HG02943 (cell line): ENCODE measurements around the gene GTF3C5.
"Not testable (repeated sequence)": the region's sequence is repeated elsewhere in the genome, so short reads cannot be mapped to it uniquely, and the experiment has no call there.

Source experiments
- ATAC-seq: cut with Tn5 transposase; IDR thresholded peaks from one replicate; pipeline ENCODE4 v1.9.1; 2021; ENCODE audit warnings: mild to moderate bottlenecking, low read depth, moderate library complexity; ENCODE audit not compliant: unreplicated experiment

GTF3C5 gene

DNA sequence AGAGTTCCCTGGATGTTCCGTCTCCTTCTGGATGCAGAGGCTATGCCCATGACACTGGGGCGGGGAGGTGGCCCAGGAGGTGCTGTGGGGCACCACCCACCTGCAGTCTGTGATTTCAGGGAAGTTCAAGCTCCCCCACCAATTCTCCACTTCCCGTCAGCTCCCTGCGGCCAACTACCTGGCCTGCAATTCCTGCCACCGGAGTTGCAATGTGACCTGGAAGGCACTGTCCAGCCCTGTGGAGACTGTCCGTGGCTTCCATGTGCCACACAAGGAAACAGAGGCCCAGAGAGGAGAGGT, 35.7 kb upstream of the GTF3C5 start:
- no peak for ATAC-seq

DNA sequence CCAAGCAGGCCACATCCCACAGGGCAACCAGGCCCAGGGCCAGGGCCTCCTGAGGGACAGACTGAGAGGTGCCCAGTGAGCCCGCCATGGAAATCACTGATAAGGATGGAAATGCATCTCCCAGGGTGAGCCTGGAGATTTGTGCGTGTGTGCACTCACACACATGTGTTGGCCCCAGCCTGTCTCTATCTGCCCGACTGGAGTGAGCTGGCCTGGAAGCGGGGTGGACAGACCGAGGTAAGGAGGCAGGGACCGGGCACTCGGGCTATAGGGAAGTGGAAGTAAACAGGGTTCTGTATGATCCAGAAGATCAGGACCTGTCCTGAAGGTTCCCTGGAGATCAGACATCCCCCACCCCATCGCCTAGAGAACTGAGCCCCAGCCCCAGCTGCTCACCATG, 34.9 kb upstream of the GTF3C5 start:
- ATAC-seq = no peak

DNA sequence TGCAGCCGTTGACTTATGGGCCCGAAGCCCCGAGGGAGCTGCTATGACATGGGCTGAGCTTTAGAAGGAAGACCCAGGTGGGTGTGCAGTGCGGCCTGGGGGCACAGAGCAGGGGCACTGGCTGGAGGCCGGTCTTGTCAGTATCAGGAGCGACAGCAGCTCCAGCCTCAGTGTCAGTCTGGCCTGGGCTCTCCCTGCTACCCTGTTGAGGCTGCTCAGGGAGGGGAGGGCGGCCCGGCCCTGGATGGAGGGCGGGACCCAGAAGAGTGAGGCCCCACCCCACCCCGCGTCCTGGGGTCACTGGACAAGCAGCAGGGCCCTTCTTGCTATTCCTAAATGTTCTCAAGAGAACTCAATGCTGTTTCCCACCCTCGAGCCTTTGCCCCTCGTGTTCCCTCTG, 34.3 kb upstream of the GTF3C5 start:
- ATAC-seq = no peak

DNA sequence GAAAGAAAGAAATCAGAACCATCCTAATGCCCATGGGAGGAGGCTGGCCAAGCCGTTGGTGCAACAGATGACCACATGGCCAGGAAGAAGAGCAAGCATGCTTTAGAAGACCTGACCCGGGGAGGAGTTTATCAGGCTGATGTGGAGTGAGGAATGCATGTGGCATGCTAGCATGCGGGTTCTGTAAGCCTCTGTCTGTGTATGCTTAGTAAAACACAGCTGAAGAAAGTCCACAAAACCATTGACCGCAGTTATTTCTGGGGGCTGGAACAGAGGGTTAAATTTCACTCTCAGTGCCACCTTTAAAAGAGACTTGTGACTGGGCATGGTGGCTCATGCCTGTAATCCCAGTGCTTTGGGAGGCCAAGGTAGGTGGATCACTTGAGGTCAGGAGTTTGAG, 33.2 kb upstream of the GTF3C5 start:
- ATAC-seq = no peak

DNA sequence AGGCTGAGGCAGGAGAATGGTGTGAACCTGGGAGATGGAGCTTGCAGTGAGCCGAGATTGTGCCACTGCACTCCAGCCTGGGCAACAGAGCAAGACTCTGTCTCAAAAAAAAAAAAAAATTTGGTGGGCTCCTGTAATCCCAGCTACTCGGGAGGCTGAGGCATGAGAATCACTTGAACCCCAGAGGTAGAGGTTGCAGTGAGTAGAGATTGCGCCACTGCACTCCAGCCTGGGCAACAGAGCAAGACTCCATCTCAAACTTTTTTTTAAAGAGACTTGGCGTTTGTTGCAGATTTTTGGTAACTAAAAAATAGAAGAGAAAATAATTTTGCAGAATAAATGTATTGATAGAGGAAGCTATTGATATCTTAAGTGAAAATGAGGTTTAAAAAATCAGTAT, 32.6 kb upstream of the GTF3C5 start:
- not testable (repeated sequence) for ATAC-seq

DNA sequence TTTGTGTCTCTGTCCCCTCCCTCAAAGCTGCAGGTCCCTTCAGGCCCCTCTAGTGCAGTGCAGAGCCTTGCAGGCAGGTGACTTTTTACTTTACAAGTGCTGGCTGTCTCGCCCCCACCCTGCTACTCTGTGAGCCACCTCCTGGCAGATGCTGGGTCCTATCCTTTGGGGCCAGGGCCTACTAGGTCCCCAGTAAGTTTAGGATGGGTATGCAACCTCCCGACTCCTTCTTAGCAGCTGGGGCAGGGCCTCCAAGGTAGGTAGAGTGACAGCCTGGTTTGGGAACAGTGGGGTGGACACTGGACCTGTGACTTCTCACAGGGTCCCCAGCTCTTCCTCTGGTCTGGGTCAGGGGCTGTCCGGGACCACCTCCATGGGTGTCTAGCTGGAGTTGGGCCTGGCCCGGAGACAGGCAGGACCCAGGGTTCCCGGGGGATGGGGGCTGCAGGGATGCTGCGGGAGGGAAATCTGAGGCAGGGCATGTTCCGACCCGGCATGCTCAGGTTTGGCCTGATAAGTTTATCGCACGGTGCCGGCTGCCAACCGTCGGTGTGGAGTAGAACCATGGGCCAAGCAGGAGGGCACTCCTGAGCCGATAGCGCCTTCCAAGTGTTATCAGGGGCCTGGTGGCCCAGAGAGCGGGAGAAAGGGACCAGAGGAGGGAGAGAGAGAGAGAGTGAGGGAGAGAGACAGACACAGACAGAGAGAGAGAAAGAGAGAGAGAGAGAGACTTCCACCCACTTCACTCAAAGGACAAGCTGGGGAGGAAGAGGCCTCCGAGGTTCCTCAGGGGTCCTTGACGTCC, 31.8 kb upstream of the GTF3C5 start:
- ATAC-seq = no peak

DNA sequence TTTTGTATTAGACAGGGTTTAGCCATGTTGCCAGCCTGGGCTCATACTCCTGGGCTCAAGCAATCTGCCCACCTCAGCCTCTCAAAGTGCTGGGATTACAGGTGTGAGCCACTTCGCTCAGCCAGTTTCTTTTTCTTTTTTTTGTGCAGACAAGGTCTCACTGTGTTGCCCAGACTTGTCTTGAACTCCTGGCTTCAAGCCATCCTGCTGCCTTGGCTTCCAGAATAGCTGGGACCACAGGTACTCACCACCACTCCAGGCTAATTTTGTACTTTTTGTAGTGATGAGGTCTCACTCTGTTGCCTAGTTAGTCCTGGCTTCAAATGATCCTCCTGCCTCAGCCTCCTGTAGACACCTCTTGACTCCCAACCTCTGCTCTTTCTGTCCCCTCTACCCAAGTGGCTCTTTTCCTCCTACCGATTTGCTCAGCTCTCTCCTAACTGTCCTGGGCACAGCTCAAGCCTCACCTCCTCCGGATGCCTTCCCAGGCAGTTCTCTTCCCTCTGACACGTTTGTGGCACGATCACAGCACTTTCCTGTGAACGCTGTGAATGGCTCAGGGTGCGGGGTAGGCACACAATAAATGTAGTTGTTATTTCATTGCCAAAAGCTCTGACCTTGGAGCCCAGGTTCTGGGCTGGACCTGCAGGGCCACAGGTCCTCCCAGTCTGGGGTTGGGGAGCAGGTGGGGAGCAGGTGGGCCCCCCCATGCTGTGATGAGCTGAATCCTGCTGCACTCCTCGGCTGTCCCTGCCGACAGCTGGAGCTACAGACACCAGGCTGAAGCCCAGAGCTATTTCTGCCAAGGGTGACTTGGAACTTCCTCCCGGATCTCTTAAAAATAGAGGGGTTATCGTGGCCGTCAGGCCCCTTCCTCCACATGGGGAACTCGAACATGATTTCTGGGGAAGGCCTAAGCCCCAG, 28.4 kb upstream of the GTF3C5 start:
- no peak for ATAC-seq

DNA sequence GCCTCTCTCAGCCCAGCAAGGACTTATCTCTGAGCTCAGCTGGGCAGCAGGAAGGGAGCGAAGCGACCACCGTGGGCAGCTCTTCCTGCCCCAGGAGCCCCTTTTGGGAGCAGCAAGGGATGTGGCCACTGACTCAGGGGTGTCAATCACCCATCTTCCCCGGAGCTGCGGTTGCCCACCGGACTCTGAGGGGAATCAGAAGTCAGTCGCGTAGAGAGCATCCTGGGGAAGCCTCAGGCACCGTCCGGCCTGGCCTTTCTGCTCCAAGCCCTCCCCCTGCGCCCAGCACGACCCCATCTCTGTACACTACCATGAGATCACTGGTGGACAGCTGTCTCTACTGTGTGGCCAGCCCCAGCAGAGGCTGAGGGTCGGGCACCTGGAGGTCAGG, 27.7 kb upstream of the GTF3C5 start:
- ATAC-seq = no peak

DNA sequence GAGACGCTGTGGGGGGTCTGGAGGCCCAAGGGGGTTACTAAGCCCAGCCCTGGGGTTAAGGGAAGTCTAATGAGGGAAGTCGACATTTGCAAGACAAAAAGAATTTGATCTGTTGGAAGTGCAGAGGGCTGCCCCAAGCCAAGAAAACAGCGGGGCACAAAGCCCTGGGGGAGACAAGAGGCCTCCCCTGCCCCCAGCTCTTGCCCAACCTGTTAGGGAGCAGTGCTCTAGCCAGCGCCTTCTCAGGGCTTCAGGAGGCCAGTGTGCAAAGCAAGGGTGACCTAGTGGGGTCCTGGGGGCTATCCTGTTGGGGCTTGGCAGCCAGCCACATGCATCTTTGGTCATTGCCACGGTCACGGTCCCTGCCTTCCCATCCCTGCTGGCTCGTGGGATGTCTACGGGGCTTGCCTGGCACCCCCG, 27.1 kb upstream of the GTF3C5 start:
- no peak for ATAC-seq

DNA sequence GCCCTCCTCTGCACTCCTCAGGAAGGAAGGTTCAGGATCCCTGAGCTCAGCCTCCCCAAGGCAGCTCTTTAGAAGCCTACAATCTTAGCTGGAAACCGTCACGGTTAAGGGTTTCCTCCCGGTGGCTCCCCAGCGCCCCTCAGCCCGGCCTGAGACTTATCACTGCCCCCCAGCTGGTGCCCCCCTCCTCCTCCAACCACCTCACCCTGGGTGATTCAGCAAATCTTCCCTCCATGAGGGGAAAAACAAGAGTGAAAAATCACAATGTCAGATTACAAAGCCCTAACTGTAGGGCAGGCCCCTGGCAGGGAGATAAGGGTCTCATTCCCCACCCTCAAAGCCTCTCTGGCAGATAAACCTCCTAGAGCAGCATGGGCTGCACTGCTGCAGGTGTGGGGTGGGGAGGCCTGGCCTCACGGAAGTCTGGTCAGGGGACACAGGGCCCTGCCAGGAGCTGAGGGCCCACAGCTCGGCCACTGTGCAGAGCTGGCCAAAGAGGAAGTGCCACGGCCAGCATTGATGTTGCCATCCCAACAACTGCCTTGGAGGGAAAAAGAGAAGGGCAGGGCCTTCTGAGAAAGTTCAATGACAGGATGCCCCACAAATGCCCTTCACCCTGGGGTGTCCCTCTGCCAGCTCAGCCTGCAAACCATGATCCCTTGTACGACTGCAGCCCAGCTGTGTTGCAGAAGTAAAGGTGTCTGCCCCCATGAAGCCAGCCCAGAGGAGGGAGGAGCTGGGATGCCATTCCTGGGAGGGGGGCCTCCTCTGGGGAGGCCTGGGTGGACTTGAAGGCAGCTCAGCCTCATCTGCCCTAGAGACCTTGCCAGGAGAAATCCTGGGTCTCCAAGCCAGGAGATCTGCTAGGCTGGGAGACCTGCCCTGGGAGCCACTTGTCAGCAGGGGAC, 26.5 kb upstream of the GTF3C5 start:
- ATAC-seq = no peak

DNA sequence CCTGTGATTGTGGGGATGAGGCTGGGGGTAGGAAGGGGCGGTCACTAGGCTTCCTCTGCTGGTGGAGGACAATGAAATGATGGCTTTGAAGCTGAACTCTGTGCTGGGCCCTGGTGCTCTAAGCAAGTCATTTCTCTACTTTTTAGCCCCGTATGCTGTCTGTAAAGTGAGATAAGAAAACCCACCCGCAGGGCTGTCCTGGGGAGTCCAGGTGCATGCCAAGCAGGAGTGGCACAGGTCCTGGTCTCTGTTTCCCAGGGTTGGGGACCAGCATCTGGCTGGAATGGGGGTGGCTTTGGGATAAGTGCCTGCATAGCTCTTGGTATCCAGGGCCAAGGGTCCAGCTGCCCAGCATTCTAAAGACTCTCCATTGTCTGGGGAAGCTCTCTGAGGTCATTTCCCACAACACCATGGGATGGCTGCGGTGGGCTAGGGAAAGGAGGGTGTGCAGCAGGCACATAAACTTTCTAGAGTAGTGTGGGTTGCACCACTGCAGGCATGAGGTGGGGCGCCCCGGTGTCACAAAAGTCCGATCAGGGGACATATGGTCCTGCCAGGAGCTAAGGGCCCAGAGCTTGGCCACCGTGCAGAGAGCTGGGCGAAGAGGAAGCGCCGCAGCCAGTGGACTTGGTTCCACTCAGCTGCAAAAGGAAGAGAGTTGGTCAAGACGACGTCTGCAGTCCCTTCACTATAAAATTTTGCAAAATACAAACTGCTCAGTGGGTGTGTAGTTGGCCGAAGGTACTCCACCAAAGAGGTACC, 25.6 kb upstream of the GTF3C5 start:
- ATAC-seq = no peak

DNA sequence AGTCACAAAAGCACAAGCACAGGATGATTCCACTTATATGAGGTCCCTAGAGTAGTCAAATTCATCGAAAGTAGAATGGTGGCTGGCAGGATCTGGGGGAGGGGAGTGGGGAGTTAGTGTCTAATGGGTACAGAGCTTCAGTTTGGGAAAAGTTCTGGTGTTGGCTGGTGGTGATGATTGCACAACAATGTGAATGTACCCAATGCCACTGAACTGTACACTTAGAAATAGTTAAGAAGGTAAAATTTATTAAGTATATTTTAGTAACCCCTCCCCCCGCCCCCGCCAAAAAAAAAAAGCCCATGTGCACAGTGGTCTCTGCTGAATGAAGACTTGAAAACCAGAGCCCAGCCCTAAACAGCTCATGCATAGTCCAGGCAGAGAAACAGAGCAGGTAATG, 24.8 kb upstream of the GTF3C5 start:
- no peak for ATAC-seq

DNA sequence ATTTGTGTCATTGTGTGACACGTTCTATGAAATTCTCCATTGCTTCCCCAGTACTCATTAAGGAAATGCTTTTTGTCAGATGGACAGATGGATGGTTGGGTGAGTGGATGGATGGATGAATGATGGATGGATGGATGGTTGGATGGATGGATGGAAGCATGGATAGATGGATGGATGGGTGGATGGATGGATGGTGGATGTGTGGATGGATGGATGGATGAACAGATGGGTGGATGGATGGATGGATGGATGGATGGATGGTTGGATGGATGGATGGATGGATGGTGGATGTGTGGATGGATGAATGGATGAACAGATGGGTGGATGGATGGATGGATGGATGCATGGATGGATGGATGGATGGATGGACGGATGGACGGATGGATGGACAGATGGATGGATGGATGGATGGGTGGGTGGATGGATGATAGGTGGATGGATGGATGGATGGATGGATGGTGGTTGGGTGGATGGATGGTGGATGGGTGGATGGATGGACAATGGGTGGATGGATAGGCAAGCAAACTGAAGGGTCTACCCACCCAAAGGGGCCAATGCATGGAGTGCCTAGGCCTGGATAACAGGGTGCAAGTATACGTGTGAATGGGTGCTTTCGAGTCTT, 24.0 kb upstream of the GTF3C5 start:
- ATAC-seq = no peak

DNA sequence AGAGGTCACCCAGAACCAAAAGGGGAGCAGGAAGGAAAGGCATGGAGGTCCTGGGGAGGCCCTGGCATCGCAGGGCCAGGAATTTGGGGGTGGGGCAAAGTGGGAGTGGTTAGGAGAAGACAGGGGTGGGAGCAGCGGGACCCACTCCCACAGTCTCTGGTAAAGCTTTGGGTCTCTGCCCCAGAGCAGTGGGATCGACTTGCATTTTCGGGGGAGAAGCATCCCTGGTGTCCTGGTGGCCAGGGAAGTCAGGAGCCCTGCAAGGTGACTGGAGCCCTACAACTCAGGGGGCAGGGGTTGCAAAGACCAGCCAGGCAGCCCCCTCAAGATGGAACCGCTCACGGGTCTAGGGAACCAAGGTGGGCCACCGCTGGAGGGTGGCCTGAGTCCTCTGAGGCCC, 22.4 kb upstream of the GTF3C5 start:
- ATAC-seq = no peak

DNA sequence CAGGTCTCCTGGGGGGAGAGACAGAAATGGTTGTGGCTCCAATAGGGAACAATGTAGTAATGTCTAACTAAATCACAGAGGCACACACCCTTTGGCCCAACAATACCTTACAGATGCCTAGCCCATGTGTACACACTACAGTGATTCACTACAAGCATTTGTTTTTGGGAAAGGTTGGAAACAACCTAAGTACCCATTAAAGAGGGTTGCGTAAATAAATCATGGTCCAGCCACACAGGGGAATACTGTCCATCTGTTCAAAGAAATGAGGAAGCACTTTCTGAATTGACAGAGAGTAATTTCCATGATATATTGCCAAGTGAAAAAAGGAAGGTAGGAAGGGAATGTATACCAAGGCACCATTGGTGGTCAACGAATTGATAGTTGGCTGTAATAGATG, 22.0 kb upstream of the GTF3C5 start:
- no peak for ATAC-seq

DNA sequence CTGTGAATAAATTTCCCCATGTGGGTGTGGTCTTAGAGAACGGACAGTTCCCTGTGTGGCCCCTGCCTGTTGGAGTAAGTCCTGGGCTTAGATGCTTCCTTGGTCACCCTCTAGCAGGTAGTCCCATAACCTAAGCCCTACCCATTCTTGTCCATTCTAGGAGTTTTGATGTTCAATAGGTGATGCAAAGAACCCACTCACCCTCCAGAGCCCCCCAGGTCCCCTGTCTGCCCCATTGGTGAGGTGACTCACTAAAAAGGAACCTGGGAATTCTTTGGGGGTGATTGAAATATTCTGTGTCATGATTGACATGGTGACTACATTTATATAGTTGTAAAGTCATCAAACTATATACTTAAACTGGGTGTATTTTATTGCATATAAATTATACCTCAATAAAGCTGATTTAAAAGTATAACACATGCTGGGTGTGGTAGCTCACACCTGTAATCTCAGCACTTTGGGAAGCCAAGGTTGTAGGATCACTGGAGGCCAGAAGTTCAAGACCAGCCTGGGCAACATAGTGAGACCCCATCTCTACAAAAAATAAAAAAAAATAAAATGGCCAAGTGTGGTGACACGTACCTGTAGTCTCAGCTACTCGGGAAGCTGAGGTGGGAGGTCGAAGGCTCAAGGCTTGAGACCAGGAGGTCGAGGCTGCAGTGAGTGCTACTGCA, 20.8 kb upstream of the GTF3C5 start:
- no peak for ATAC-seq

DNA sequence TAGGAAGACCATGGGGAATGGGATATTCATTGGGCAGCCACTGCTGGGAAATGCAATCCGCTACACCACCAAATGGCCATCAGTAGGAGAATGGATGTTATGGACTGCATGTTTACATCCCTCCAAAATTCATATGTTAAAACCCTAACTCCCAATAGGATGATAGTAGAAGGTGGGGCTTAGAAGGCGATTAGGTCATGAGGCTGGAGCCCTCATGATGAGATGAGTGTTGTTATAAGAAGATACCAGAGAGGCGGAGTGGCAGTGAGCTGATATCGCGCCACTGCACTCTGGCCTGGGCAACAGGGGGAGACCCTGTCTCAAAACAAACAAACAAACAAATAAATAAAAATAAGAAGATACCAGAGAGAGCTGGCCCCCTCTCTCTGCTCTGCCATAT, 16.1 kb upstream of the GTF3C5 start:
- no peak for ATAC-seq

DNA sequence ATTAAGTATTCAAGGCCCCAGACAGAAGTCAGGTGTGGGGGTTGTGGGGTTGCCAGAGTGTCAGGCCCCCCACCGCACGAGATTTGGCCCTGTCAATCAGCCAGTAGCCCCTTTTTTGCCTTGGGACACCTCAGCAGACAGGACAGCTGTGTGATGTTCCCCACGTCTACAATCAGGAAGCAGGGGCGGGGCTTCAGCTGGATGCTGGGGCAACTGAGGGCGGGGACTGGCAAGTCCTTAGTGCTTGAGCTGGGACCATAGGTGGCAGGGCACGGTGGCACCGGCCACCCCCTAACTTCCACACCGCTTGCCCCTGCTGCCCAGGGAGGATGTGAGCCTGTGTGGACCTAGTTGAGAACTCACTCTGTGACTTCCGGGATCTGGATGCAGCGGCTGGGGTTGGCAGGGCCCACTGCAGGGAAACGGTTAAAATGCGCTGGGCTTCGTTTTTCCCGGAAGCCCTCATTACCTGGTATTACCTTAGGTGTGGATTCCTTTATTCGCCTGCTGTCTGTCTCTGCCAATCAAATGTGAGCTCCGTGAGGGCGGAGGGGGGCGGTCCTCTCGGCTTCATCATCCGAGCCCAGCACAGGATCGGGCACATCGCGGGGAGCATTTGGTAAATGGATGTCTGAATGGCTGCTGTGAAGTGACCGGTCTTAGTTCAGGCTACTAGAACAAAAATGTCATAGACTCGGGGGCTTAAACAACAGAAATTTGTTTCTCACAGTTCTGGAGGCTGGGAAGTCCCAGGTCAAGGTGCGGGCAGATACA, 7.5 kb upstream of the GTF3C5 start:
- ATAC-seq = no peak
